ENCODE data around the gene IL1A. TPM values are rescaled to one million over a fixed set of nuclear protein-coding genes. Genes with fewer than 3 reads are reported as not detected.

Gene IL1A
- total RNA-seq, 1 experiment from 2014 or later, result 0.42 TPM

DNA sequence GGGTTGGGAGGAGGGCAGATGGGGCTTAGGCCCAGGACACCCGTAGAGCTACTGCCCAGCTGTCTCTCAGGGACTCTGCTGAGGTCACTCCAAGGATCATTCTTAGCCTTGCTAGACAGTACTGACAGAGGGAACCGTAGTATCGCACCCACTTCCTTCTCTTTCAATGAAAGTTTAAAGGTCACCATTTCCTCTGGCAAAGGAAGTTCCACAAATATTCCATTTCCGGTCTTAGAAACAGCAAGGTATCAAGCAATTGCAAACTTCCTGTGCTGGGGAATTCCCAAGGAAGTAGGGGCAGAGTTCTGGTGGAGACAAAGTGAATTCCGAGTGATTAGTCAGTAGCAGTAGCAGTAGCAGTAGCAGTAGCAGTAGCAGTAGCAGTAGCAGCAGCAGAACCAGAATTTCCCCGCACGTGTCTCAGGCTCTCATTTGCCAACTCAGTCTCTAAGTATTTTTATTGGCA, 27.6 kb upstream of the IL1A start:
- no peak for ATAC-seq
- TF ChIP-seq, protein P1, sequence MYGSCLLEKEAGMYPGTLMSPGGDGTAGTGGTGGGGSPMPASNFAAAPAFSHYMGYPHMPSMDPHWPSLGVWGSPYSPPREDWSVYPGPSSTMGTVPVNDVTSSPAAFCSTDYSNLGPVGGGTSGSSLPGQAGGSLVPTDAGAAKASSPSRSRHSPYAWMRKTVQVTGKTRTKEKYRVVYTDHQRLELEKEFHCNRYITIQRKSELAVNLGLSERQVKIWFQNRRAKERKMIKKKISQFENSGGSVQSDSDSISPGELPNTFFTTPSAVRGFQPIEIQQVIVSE (CRISPR knock-in tag; IDR thresholded peaks at IDR 0.05; ENCODE audit: borderline replicate concordance), result no peak
- TF ChIP-seq ZNF396 (CRISPR knock-in tag; IDR thresholded peaks at IDR 0.05; ENCODE audit: borderline replicate concordance) (no peak), PRRX2 (CRISPR knock-in tag; IDR thresholded peaks at IDR 0.05) (no peak)
- TF ChIP-seq, protein P2, sequence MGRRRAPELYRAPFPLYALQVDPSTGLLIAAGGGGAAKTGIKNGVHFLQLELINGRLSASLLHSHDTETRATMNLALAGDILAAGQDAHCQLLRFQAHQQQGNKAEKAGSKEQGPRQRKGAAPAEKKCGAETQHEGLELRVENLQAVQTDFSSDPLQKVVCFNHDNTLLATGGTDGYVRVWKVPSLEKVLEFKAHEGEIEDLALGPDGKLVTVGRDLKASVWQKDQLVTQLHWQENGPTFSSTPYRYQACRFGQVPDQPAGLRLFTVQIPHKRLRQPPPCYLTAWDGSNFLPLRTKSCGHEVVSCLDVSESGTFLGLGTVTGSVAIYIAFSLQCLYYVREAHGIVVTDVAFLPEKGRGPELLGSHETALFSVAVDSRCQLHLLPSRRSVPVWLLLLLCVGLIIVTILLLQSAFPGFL (CRISPR knock-in tag; IDR thresholded peaks at IDR 0.05; ENCODE audit: borderline replicate concordance), result no peak
- TF ChIP-seq, protein P3, sequence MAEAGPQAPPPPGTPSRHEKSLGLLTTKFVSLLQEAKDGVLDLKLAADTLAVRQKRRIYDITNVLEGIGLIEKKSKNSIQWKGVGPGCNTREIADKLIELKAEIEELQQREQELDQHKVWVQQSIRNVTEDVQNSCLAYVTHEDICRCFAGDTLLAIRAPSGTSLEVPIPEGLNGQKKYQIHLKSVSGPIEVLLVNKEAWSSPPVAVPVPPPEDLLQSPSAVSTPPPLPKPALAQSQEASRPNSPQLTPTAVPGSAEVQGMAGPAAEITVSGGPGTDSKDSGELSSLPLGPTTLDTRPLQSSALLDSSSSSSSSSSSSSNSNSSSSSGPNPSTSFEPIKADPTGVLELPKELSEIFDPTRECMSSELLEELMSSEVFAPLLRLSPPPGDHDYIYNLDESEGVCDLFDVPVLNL (CRISPR knock-in tag; IDR thresholded peaks at IDR 0.05; ENCODE audit: borderline replicate concordance, low read depth), result no peak
- TF ChIP-seq, protein P4, sequence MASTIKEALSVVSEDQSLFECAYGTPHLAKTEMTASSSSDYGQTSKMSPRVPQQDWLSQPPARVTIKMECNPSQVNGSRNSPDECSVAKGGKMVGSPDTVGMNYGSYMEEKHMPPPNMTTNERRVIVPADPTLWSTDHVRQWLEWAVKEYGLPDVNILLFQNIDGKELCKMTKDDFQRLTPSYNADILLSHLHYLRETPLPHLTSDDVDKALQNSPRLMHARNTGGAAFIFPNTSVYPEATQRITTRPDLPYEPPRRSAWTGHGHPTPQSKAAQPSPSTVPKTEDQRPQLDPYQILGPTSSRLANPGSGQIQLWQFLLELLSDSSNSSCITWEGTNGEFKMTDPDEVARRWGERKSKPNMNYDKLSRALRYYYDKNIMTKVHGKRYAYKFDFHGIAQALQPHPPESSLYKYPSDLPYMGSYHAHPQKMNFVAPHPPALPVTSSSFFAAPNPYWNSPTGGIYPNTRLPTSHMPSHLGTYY (CRISPR knock-in tag; IDR thresholded peaks at IDR 0.05), result no peak
- CTCF ChIA-PET, result no interaction called here
- Mint-ChIP-seq H3K27me3 (ENCODE audit: low read depth) (no peaks in the 10 kb centered on the region), H3K4me1 (peaks cover 44% of the 10 kb centered on the region), H3K27ac (no peak overlapping the region), H3K36me3 (0 out of 2 replicates have a peak, but pooled peaks cover 3% of the 10 kb centered on the region), H3K9me3 (peaks cover 11% of the 10 kb centered on the region; the same call in 1 of the 2 replicates), H3K4me3 (no peak overlapping the region)
- POLR2A ChIA-PET, result no interaction called here
- no peak for DNase-seq (ENCODE audit: low spot score)

DNA sequence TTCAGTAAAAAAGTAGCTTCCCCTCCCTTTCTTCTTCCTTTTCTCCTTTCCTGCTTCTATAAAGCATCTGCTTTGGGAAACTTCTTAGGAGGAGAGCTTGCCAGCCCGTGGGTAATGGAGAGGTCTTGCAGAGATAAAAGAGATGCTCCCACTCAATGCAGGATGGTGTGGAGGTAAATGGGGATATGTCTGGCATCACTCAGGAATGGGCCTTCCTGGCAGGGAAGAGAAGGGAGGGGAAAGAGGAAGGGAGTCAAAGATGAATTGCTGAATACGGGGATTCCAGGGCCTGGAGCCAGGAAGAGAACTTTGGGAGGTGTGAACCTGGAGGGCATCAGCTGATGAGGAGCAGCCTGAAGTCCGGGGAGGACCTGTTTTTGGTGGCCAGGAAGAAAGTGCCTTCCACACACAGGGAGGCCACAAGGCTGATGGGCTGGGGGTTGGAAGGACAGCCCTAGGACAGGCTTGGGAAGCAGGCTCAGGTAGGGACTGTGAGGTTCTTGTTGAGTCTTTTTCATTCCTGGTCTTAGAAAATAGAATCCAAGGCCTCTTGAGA, 27.1 kb upstream of the IL1A start:
- DNase-seq (ENCODE audit: low spot score) (no peak), ATAC-seq (no peak)
- ChIA-PET POLR2A (no interaction called here), CTCF (interaction anchor here (1.0 kb wide), 1 partner anchor 130 kb away, joined by 3 read pairs; no protein-coding TSS in a partner anchor)
- H3K36me3 Mint-ChIP-seq, result 0 out of 2 replicates have a peak, but pooled peaks cover 3% of the 10 kb centered on the region
- H3K4me3 Mint-ChIP-seq, result no peak overlapping the region
- TF ChIP-seq, protein P5, sequence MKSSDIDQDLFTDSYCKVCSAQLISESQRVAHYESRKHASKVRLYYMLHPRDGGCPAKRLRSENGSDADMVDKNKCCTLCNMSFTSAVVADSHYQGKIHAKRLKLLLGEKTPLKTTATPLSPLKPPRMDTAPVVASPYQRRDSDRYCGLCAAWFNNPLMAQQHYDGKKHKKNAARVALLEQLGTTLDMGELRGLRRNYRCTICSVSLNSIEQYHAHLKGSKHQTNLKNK (CRISPR knock-in tag; IDR thresholded peaks at IDR 0.05), result no peak
- TF ChIP-seq TEAD4 (CRISPR knock-in tag; IDR thresholded peaks at IDR 0.05) (no peak), ELF4 (CRISPR knock-in tag; IDR thresholded peaks at IDR 0.05; ENCODE audit: low read depth) (no peak), RORB (CRISPR knock-in tag; IDR thresholded peaks at IDR 0.05) (no peak), PRRX2 (CRISPR knock-in tag; IDR thresholded peaks at IDR 0.05) (no peak), OVOL2 (CRISPR knock-in tag; IDR thresholded peaks at IDR 0.05; ENCODE audit: borderline replicate concordance) (no peak), ZNF317 (CRISPR knock-in tag; IDR thresholded peaks at IDR 0.05; ENCODE audit: borderline replicate concordance, low read depth) (no peak), ZNF671 (CRISPR knock-in tag; IDR thresholded peaks at IDR 0.05) (no peak), ZNF416 (CRISPR knock-in tag; IDR thresholded peaks at IDR 0.05) (no peak), SMAD4 (CRISPR knock-in tag; IDR thresholded peaks at IDR 0.05) (no peak), SMAD3 (CRISPR knock-in tag; IDR thresholded peaks at IDR 0.05; ENCODE audit: borderline replicate concordance) (no peak), MXD4 (CRISPR knock-in tag; IDR thresholded peaks at IDR 0.05; ENCODE audit: borderline replicate concordance) (no peak)
- TF ChIP-seq, protein P6, sequence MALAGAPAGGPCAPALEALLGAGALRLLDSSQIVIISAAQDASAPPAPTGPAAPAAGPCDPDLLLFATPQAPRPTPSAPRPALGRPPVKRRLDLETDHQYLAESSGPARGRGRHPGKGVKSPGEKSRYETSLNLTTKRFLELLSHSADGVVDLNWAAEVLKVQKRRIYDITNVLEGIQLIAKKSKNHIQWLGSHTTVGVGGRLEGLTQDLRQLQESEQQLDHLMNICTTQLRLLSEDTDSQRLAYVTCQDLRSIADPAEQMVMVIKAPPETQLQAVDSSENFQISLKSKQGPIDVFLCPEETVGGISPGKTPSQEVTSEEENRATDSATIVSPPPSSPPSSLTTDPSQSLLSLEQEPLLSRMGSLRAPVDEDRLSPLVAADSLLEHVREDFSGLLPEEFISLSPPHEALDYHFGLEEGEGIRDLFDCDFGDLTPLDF (CRISPR knock-in tag; IDR thresholded peaks at IDR 0.05), result no peak
- TF ChIP-seq, protein P7, sequence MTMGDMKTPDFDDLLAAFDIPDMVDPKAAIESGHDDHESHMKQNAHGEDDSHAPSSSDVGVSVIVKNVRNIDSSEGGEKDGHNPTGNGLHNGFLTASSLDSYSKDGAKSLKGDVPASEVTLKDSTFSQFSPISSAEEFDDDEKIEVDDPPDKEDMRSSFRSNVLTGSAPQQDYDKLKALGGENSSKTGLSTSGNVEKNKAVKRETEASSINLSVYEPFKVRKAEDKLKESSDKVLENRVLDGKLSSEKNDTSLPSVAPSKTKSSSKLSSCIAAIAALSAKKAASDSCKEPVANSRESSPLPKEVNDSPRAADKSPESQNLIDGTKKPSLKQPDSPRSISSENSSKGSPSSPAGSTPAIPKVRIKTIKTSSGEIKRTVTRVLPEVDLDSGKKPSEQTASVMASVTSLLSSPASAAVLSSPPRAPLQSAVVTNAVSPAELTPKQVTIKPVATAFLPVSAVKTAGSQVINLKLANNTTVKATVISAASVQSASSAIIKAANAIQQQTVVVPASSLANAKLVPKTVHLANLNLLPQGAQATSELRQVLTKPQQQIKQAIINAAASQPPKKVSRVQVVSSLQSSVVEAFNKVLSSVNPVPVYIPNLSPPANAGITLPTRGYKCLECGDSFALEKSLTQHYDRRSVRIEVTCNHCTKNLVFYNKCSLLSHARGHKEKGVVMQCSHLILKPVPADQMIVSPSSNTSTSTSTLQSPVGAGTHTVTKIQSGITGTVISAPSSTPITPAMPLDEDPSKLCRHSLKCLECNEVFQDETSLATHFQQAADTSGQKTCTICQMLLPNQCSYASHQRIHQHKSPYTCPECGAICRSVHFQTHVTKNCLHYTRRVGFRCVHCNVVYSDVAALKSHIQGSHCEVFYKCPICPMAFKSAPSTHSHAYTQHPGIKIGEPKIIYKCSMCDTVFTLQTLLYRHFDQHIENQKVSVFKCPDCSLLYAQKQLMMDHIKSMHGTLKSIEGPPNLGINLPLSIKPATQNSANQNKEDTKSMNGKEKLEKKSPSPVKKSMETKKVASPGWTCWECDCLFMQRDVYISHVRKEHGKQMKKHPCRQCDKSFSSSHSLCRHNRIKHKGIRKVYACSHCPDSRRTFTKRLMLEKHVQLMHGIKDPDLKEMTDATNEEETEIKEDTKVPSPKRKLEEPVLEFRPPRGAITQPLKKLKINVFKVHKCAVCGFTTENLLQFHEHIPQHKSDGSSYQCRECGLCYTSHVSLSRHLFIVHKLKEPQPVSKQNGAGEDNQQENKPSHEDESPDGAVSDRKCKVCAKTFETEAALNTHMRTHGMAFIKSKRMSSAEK (CRISPR knock-in tag; IDR thresholded peaks at IDR 0.05; ENCODE audit: borderline replicate concordance), result no peak
- peaks cover 11% of the 10 kb centered on the region; the same call in 1 of the 2 replicates for H3K9me3 Mint-ChIP-seq
- H3K4me1 Mint-ChIP-seq, result peaks cover 41% of the 10 kb centered on the region
- no peaks in the 10 kb centered on the region for H3K27me3 Mint-ChIP-seq (ENCODE audit: low read depth)
- no peak overlapping the region for H3K27ac Mint-ChIP-seq

All from WTC11 (cell line).